ENCODE data around the gene PPT2. TPM values are rescaled to one million over a fixed set of nuclear protein-coding genes. Genes with fewer than 3 reads are reported as not detected.

The PPT2 gene
- total RNA-seq, 4 donors from 2014 or later = 42.8 to 183 (median 72.2) TPM

DNA sequence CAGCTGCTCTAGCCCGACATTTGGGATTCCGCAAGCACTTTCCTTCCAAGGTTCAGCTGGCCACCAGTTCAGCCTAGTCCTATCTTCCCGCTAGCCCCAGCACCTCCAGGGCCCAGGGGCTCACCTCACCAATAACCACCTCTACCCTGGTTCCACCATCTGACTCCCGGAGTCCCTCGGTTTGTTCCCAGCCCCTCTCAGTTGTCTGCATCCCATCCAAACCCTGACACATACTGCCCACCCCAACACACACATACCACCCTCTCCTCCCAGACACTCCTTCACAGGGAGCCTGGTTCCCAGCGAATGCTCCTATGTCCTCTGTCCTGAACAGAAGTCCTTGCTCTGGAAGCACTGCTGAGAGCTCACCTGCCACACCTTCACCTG lies 45.2 kb upstream of the PPT2 start:
- peaks cover 69% of the 10 kb centered on the region for H3K4me1 ChIP-seq
- peak overlapping the region; percentile 92 for H3K27ac ChIP-seq
- H3K36me3 ChIP-seq = no peaks in the 10 kb centered on the region
- WGBS = 32% methylated on average over 6 of the region's 6 CpGs
- no peak for DNase-seq (ENCODE audit: low spot score in 2 of 2)
- no peaks in the 10 kb centered on the region for H3K27me3 ChIP-seq
- peak overlapping the region; percentile 45 for H3K4me3 ChIP-seq
- no peaks in the 10 kb centered on the region for H3K9me3 ChIP-seq
- TF ChIP-seq EP300 (IDR thresholded peaks at IDR 0.05) = no peak
- no peak for TF ChIP-seq POLR2AphosphoS5 (IDR thresholded peaks at IDR 0.05)
- TF ChIP-seq, protein P1, sequence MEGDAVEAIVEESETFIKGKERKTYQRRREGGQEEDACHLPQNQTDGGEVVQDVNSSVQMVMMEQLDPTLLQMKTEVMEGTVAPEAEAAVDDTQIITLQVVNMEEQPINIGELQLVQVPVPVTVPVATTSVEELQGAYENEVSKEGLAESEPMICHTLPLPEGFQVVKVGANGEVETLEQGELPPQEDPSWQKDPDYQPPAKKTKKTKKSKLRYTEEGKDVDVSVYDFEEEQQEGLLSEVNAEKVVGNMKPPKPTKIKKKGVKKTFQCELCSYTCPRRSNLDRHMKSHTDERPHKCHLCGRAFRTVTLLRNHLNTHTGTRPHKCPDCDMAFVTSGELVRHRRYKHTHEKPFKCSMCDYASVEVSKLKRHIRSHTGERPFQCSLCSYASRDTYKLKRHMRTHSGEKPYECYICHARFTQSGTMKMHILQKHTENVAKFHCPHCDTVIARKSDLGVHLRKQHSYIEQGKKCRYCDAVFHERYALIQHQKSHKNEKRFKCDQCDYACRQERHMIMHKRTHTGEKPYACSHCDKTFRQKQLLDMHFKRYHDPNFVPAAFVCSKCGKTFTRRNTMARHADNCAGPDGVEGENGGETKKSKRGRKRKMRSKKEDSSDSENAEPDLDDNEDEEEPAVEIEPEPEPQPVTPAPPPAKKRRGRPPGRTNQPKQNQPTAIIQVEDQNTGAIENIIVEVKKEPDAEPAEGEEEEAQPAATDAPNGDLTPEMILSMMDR (IDR thresholded peaks at IDR 0.05) = no peak
- no peak for TF ChIP-seq POLR2A (IDR thresholded peaks at IDR 0.05)

DNA sequence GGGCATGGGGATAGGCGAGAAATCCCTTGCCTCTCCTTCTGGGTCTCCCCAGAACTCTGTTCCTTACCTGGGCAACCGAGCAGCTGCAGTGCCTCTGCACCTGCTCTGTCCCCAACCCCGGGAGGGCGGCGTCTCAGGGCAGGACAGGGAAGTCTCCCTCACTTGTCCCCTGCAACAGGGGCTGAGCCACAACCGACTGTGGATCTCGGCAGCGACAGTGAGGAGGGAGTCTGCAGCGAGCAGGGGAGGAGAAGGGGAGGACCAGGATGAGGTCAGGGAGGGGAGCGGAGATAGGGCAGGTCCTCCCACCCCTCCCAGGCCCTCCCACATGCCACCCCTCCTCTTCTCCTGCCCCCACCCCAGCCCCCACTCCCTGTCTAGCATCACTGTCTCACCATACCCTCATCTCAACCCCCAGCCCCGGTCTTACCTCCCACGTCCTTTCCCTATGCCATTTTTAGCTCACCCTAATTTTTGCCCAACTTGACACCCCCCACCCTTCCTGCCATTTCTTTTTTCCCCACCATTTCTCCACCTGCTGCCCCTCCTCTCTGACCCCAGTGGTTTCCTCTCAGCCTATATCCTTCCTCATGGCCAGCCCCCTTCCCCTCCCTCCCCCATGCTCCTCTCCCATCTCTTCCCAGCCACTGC lies 44.7 kb upstream of the PPT2 start, which contains the start of gene TNXB:
TSS of gene TNXB (minus strand) at position 225 of the 651 bp plus-strand sequence. CDS start 11,140 bp downstream, outside the sequence.
- no peak for TF ChIP-seq POLR2AphosphoS5 (IDR thresholded peaks at IDR 0.05)
- TF ChIP-seq POLR2A (IDR thresholded peaks at IDR 0.05) = peak in 1 of 2 donors; percentile 78
- peak within 1 kb of the TSS; percentile 45 for H3K4me3 ChIP-seq
- peaks cover 74% of the 10 kb centered on the region for H3K4me1 ChIP-seq
- 11% methylated on average over 10 of the region's 12 CpGs for WGBS
- H3K9me3 ChIP-seq = no peaks in the 10 kb centered on the region
- peak within 1 kb of the TSS; percentile 92 for H3K27ac ChIP-seq
- H3K36me3 ChIP-seq = no peaks in the 10 kb centered on the region
- H3K27me3 ChIP-seq = no peaks in the 10 kb centered on the region
- DNase-seq (ENCODE audit: low spot score in 2 of 2) = no peak

DNA sequence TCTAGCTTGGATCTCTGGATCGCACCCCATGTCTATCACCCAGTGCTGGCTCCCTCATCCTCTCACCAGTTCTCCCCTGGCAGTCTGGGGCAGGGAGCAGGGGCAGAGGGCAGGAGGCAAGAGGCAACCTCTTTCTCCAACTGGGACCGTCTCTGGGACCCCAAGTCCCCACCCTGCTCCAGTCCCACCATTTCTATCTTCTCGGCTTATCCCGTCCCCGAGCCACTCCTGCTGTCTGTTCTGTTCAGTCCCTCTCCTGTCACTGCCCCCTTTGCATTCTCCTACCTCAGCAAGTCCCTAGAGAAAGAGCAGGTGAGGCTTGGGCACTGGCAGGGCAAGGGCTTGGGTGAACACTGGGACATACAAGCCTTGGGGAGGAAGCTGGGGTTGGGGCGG lies 44.2 kb upstream of the PPT2 start:
- no peak for DNase-seq (ENCODE audit: low spot score in 2 of 2)
- WGBS = 48% methylated on average over 6 of the region's 6 CpGs
- no peaks in the 10 kb centered on the region for H3K9me3 ChIP-seq
- H3K27ac ChIP-seq = peak overlapping the region; percentile 92
- TF ChIP-seq EP300 (IDR thresholded peaks at IDR 0.05) (no peak), POLR2AphosphoS5 (IDR thresholded peaks at IDR 0.05) (no peak), POLR2A (IDR thresholded peaks at IDR 0.05) (no peak)
- TF ChIP-seq, protein P1 (IDR thresholded peaks at IDR 0.05) = no peak
- H3K27me3 ChIP-seq = no peaks in the 10 kb centered on the region
- H3K36me3 ChIP-seq = no peaks in the 10 kb centered on the region
- peaks cover 77% of the 10 kb centered on the region for H3K4me1 ChIP-seq
- H3K4me3 ChIP-seq = peak overlapping the region; percentile 45

DNA sequence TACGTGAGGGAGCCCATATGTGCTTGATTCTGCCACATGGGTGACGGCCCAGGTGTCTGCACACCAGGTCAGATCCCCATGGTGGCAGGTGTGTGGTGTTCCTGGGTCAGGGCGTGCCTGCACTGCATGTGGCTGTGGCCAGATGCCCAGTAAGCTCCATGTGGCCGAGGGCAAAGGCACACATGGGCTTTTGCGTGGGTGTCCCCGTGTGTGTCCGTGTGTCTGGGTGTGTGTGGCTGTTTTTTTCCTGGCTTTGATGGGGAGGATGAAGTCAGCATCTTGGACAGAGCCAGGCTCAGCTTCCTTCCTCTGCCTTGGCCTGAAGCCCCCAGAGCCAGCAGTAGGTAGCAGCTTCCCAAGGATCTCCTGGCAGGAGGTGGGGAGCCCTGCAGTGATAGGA lies 43.3 kb upstream of the PPT2 start:
- DNase-seq (ENCODE audit: low spot score in 2 of 2) = no peak
- no peak for TF ChIP-seq EP300 (IDR thresholded peaks at IDR 0.05)
- TF ChIP-seq POLR2AphosphoS5 (IDR thresholded peaks at IDR 0.05) = no peak
- TF ChIP-seq POLR2A (IDR thresholded peaks at IDR 0.05) = no peak
- TF ChIP-seq, protein P1 (IDR thresholded peaks at IDR 0.05) = no peak
- peaks cover 3% of the 10 kb centered on the region for H3K36me3 ChIP-seq
- 67% methylated on average over 1 of the region's 7 CpGs for WGBS
- H3K27ac ChIP-seq = peak overlapping the region; percentile 92
- no peaks in the 10 kb centered on the region for H3K27me3 ChIP-seq
- H3K4me1 ChIP-seq = peaks cover 84% of the 10 kb centered on the region
- H3K9me3 ChIP-seq = no peaks in the 10 kb centered on the region
- peak overlapping the region; percentile 45 for H3K4me3 ChIP-seq

GRCh38 chr6:32111424-32112066 lies 42.4 kb upstream of the PPT2 start:
- Histone ChIP-seq H3K27ac (peak overlapping the region; percentile 92), H3K36me3 (peaks cover 12% of the 10 kb centered on the region), H3K9me3 (no peaks in the 10 kb centered on the region), H3K27me3 (no peaks in the 10 kb centered on the region), H3K4me1 (peaks cover 77% of the 10 kb centered on the region), H3K4me3 (no peak overlapping the region)
- TF ChIP-seq POLR2AphosphoS5 (IDR thresholded peaks at IDR 0.05) (no peak), POLR2A (IDR thresholded peaks at IDR 0.05) (peak in 1 of 2 donors; percentile 40), EP300 (IDR thresholded peaks at IDR 0.05) (no peak)
- TF ChIP-seq, protein P1 (IDR thresholded peaks at IDR 0.05) = no peak
- 49% methylated on average over 7 of the region's 7 CpGs for WGBS
- DNase-seq (ENCODE audit: low spot score in 2 of 2) = no peak

All from suprapubic skin (tissue), 4 donors.